SU-DHL-6 (cell line): ENCODE measurements around the gene TMEM169.

Experiments
- EZH2phosphoT487 ChIP-seq: fragments of 200-600 bp; sonication (generic), shearing (Covaris generic); conservative IDR thresholded peaks from 2 replicates; pipeline ENCODE4 v1.6.1; 2018; ENCODE audit warnings: mild to moderate bottlenecking, antibody characterized with exemption, low read length, moderate library complexity, mixed read lengths
- TF ChIP-seq, protein P1 (sequence below): fragments of 200-600 bp; sonication (generic); IDR thresholded peaks from one replicate; pipeline ENCODE4 v1.5.1; 2017; ENCODE audit warnings: antibody characterized with exemption, mild to moderate bottlenecking, low read length, moderate library complexity; ENCODE audit not compliant: insufficient read depth, poor library complexity, severe bottlenecking

DNA sequence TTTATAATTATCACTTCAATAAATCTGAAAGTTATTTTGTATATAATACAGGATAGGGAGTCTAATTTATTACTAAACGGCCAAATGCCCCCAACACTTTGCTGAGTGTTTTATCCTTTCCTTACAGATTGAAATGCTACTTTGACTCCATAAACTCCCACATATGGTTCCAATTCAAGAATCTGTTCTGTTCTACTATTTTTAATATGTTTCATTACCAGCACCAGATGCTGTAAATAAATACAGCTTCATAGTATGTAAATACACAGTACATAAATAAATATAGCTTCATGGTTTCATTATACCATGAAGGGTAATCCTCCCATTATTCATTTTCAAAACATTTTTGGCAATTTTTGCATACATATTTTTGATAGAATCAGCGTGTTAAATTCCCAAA lies 34.3 kb upstream of the TMEM169 start:
- TF ChIP-seq, protein P1, sequence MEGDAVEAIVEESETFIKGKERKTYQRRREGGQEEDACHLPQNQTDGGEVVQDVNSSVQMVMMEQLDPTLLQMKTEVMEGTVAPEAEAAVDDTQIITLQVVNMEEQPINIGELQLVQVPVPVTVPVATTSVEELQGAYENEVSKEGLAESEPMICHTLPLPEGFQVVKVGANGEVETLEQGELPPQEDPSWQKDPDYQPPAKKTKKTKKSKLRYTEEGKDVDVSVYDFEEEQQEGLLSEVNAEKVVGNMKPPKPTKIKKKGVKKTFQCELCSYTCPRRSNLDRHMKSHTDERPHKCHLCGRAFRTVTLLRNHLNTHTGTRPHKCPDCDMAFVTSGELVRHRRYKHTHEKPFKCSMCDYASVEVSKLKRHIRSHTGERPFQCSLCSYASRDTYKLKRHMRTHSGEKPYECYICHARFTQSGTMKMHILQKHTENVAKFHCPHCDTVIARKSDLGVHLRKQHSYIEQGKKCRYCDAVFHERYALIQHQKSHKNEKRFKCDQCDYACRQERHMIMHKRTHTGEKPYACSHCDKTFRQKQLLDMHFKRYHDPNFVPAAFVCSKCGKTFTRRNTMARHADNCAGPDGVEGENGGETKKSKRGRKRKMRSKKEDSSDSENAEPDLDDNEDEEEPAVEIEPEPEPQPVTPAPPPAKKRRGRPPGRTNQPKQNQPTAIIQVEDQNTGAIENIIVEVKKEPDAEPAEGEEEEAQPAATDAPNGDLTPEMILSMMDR = no peak
- no peak for TF ChIP-seq EZH2phosphoT487
